Mesendoderm (in vitro differentiated cells): ENCODE measurements around the gene CAMSAP3.
"Not testable (repeated sequence)": the region's sequence is repeated elsewhere in the genome, so short reads cannot be mapped to it uniquely, and the experiment has no call there.

Experiments used
- DNase-seq: peaks from one replicate; pipeline ENCODE4 v3.0.0; 2013
- H2AK5ac ChIP-seq: 2 replicates; pipeline ENCODE4 v1.6.1; 2013; ENCODE audit warnings: low read length, inconsistent platforms
- H2BK120ac ChIP-seq: 2 replicates; pipeline ENCODE4 v1.6.1; 2013; ENCODE audit warnings: low read depth, mild to moderate bottlenecking, low read length, moderate library complexity, mixed read lengths
- H2BK15ac ChIP-seq: replicated peaks from 2 replicates; pipeline ENCODE4 v1.6.1; 2013; ENCODE audit warnings: low read depth, mild to moderate bottlenecking, moderate library complexity
- H2BK5ac ChIP-seq: 2 replicates; pipeline ENCODE4 v1.6.1; 2013; ENCODE audit warnings: low read length, inconsistent platforms
- H3K18ac ChIP-seq: 2 replicates; pipeline ENCODE4 v1.6.1; 2013; ENCODE audit warnings: mild to moderate bottlenecking, low read length, mixed read lengths
- H3K23ac ChIP-seq: one replicate; pipeline ENCODE4 v1.6.1; 2013; ENCODE audit warnings: low read length
- H3K27ac ChIP-seq: 2 replicates; pipeline ENCODE4 v1.5.1; 2013; ENCODE audit warnings: low read depth, mild to moderate bottlenecking, inconsistent platforms, low read length, moderate library complexity
- H3K27me3 ChIP-seq: 2 replicates; pipeline ENCODE4 v1.6.1; 2013; ENCODE audit warnings: low read length, control low read depth, mild to moderate bottlenecking, inconsistent platforms; ENCODE audit not compliant: insufficient read depth, poor library complexity
- H3K36me3 ChIP-seq: 2 replicates; pipeline ENCODE4 v1.6.1; 2013; ENCODE audit warnings: low read length, inconsistent platforms; ENCODE audit not compliant: control insufficient read depth, insufficient read depth
- H3K4ac ChIP-seq: one replicate; pipeline ENCODE4 v1.6.1; 2013; ENCODE audit warnings: low read depth, mild to moderate bottlenecking, low read length, moderate library complexity
- H3K4me1 ChIP-seq: 2 replicates; pipeline ENCODE4 v1.6.1; 2013; ENCODE audit warnings: low read depth, low read length, inconsistent platforms; ENCODE audit not compliant: control insufficient read depth
- H3K4me2 ChIP-seq: 2 replicates; pipeline ENCODE4 v1.6.1; 2013; ENCODE audit warnings: low read length
- H3K4me3 ChIP-seq: 2 replicates; pipeline ENCODE4 v1.5.1; 2013; ENCODE audit warnings: mild to moderate bottlenecking, low read length
- H3K56ac ChIP-seq: one replicate; pipeline ENCODE4 v1.6.1; 2013; ENCODE audit warnings: low read length
- H3K79me1 ChIP-seq: 2 replicates; pipeline ENCODE4 v1.6.1; 2013; ENCODE audit warnings: low read length, inconsistent platforms
- H3K79me2 ChIP-seq: 2 replicates; pipeline ENCODE4 v1.6.1; 2013; ENCODE audit warnings: mild to moderate bottlenecking, low read length; ENCODE audit not compliant: control insufficient read depth, insufficient read depth
- H3K9ac ChIP-seq: 2 replicates; pipeline ENCODE4 v1.6.1; 2013; ENCODE audit warnings: low read length, inconsistent platforms
- H4K5ac ChIP-seq: one replicate; pipeline ENCODE4 v1.6.1; 2013; ENCODE audit warnings: low read length
- H4K8ac ChIP-seq: one replicate; pipeline ENCODE4 v1.6.1; 2013; ENCODE audit warnings: low read depth, mild to moderate bottlenecking, control low read depth, low read length, moderate library complexity
- WGBS: extraction: QIAGEN DNeasy Blood & Tissue Kit; methylation state at CpG from one replicate; pipeline ENCODE4 v1.1.7; 2013; ENCODE audit warnings: low lambda C conversion rate, missing lambda C conversion rate; ENCODE audit not compliant: insufficient coverage; ENCODE audit errors: extremely low coverage; 5-methylcytosine and 5-hydroxymethylcytosine counted together

CAMSAP3 gene

GRCh38 chr19:7565332-7565731, 30.3 kb upstream of the CAMSAP3 start:
- Histone ChIP-seq H2BK15ac (no peak overlapping the region), H4K5ac (no peak overlapping the region), H3K4me2 (no peak overlapping the region), H3K18ac (no peak overlapping the region), H4K8ac (no peak overlapping the region), H3K79me1 (no peaks in the 10 kb centered on the region), H3K27ac (no peak overlapping the region), H3K36me3 (no peaks in the 10 kb centered on the region), H3K9ac (no peak overlapping the region), H3K79me2 (no peaks in the 10 kb centered on the region), H2BK120ac (no peak overlapping the region), H3K56ac (no peak overlapping the region), H2BK5ac (no peak overlapping the region), H3K23ac (no peak overlapping the region), H3K4me1 (no peaks in the 10 kb centered on the region), H3K4ac (no peak overlapping the region), H2AK5ac (no peak overlapping the region), H3K4me3 (no peak overlapping the region), H3K27me3 (no peaks in the 10 kb centered on the region)
- no CpG with 5 or more reads among the region's 5 CpGs for WGBS
- no peak for DNase-seq

GRCh38 chr19:7570761-7571160, 24.9 kb upstream of the CAMSAP3 start:
- no peak overlapping the region for H4K5ac ChIP-seq
- no peak for DNase-seq
- no peak overlapping the region for H4K8ac ChIP-seq
- H3K4me3 ChIP-seq, result no peak overlapping the region
- H2BK15ac ChIP-seq, result no peak overlapping the region
- H2BK120ac ChIP-seq, result no peak overlapping the region
- H3K9ac ChIP-seq, result no peak overlapping the region
- no peak overlapping the region for H2BK5ac ChIP-seq
- WGBS, result no CpG with 5 or more reads among the region's 5 CpGs
- H3K4ac ChIP-seq, result no peak overlapping the region
- H3K79me1 ChIP-seq, result no peaks in the 10 kb centered on the region
- no peaks in the 10 kb centered on the region for H3K27me3 ChIP-seq
- H3K56ac ChIP-seq, result no peak overlapping the region
- no peak overlapping the region for H3K4me2 ChIP-seq
- H3K18ac ChIP-seq, result no peak overlapping the region
- no peaks in the 10 kb centered on the region for H3K4me1 ChIP-seq
- H3K79me2 ChIP-seq, result no peaks in the 10 kb centered on the region
- no peaks in the 10 kb centered on the region for H3K36me3 ChIP-seq
- no peak overlapping the region for H3K23ac ChIP-seq
- H3K27ac ChIP-seq, result no peak overlapping the region
- H2AK5ac ChIP-seq, result no peak overlapping the region

GRCh38 chr19:7575434-7576040, 20.1 kb upstream of the CAMSAP3 start:
- no peak overlapping the region for H3K4me2 ChIP-seq
- H3K18ac ChIP-seq, result no peak overlapping the region
- no peak overlapping the region for H4K8ac ChIP-seq
- H2BK120ac ChIP-seq, result no peak overlapping the region
- no peak overlapping the region for H3K4ac ChIP-seq
- H3K4me3 ChIP-seq, result no peak overlapping the region
- no peaks in the 10 kb centered on the region for H3K79me1 ChIP-seq
- no peak overlapping the region for H4K5ac ChIP-seq
- no peak overlapping the region for H3K56ac ChIP-seq
- H2BK15ac ChIP-seq, result no peak overlapping the region
- H3K36me3 ChIP-seq, result no peaks in the 10 kb centered on the region
- no CpG with 5 or more reads among the region's 9 CpGs for WGBS
- H2BK5ac ChIP-seq, result no peak overlapping the region
- no peak overlapping the region for H3K9ac ChIP-seq
- H3K27ac ChIP-seq, result no peak overlapping the region
- H3K27me3 ChIP-seq, result no peaks in the 10 kb centered on the region
- no peak overlapping the region for H2AK5ac ChIP-seq
- H3K79me2 ChIP-seq, result no peaks in the 10 kb centered on the region
- no peak for DNase-seq
- no peaks in the 10 kb centered on the region for H3K4me1 ChIP-seq
- H3K23ac ChIP-seq, result no peak overlapping the region

DNA sequence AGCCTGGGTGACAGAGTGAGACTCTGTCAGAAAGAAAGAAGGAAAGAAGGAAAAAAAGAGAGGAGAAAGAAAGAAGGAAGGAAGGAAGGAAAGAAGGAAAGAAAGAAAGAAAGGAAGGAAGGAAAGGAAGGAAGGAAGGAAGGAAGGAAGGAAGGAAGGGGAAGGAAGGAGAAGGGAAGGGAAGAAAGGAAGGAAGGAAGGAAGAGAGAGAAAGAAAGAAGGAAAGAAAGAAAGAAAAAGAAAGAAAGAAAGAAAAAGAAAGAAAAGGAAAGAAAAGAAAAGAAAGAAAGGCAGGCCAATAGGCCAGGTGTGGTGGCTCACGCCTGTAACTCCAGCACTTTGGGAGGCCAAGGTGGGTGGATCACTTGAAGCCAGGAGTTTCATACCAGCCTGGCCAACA, 18.2 kb upstream of the CAMSAP3 start:
- H2BK5ac ChIP-seq, H3K9ac ChIP-seq, H3K36me3 ChIP-seq, H3K4me1 ChIP-seq, H4K5ac ChIP-seq, H3K27ac ChIP-seq, H2AK5ac ChIP-seq, H3K79me1 ChIP-seq, H3K27me3 ChIP-seq, H3K4me2 ChIP-seq, H3K23ac ChIP-seq, H2BK120ac ChIP-seq, H4K8ac ChIP-seq, H3K18ac ChIP-seq, H3K4ac ChIP-seq, H3K79me2 ChIP-seq, H2BK15ac ChIP-seq, H3K56ac ChIP-seq, DNase-seq, H3K4me3 ChIP-seq: not testable (repeated sequence)
- no CpG with 5 or more reads among the region's 1 CpG for WGBS

DNA sequence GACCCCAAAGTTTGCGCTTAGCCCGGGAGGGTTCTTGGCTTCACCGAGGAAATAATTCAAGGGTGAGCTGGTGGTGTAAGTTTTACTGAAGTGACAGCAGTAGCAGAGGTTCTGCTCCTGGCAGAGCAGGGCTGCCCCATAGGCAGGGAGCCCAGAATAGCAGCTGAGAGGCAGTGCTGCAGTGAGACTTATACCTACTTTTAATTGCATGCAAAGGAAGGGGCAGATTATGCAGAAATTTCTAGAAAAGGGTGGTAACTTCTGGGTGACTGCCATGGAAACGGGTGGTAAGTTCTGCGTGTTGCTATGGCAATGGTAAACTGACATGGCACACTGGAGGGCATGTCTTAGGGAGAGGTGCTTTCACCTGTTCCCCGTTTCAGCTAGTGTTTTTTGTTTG, 17.5 kb upstream of the CAMSAP3 start:
- H3K4me1 ChIP-seq, result no peaks in the 10 kb centered on the region
- no peaks in the 10 kb centered on the region for H3K79me2 ChIP-seq
- no peak overlapping the region for H3K18ac ChIP-seq
- no peak overlapping the region for H2BK15ac ChIP-seq
- H3K27me3 ChIP-seq, result no peaks in the 10 kb centered on the region
- H3K36me3 ChIP-seq, result no peaks in the 10 kb centered on the region
- H3K79me1 ChIP-seq, result no peaks in the 10 kb centered on the region
- H3K4me3 ChIP-seq, result no peak overlapping the region
- H2AK5ac ChIP-seq, result no peak overlapping the region
- H3K4me2 ChIP-seq, result no peak overlapping the region
- H4K5ac ChIP-seq, result no peak overlapping the region
- no peak overlapping the region for H3K4ac ChIP-seq
- WGBS, result no CpG with 5 or more reads among the region's 6 CpGs
- H2BK5ac ChIP-seq, result no peak overlapping the region
- H2BK120ac ChIP-seq, result no peak overlapping the region
- no peak overlapping the region for H4K8ac ChIP-seq
- no peak overlapping the region for H3K23ac ChIP-seq
- no peak overlapping the region for H3K27ac ChIP-seq
- DNase-seq, result no peak
- H3K56ac ChIP-seq, result no peak overlapping the region
- no peak overlapping the region for H3K9ac ChIP-seq

DNA sequence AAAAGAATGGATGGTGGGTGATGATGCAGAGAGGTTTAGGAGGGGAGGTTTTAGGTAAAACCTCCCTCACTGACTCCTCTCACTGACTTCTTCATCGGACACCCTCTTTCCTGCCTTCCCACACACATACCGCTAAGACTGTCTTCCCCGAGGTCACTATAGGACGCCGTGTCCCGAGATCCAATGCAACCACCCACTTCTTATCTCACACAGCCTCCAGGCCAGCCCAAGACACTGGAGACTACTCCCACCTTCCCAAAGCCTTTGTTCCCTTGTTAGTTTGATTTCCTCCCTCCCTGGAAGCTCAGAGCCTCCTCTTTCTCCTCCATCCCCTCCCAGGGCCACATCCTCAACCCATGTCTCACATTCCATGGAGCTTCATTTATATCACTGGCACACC, 16.5 kb upstream of the CAMSAP3 start:
- Histone ChIP-seq H3K27me3 (no peaks in the 10 kb centered on the region), H3K4me3 (no peak overlapping the region), H2BK120ac (no peak overlapping the region), H3K4me2 (no peak overlapping the region), H2BK15ac (no peak overlapping the region), H3K4me1 (no peaks in the 10 kb centered on the region), H2AK5ac (no peak overlapping the region), H3K27ac (no peak overlapping the region), H2BK5ac (no peak overlapping the region), H3K79me1 (no peaks in the 10 kb centered on the region), H3K79me2 (no peaks in the 10 kb centered on the region), H3K36me3 (no peaks in the 10 kb centered on the region), H3K23ac (no peak overlapping the region), H3K18ac (no peak overlapping the region), H4K8ac (no peak overlapping the region), H4K5ac (no peak overlapping the region), H3K9ac (no peak overlapping the region), H3K56ac (no peak overlapping the region), H3K4ac (no peak overlapping the region)
- no peak for DNase-seq
- WGBS, result no CpG with 5 or more reads among the region's 6 CpGs
